ENCODE measurements around the gene MAPKAP1. TPM values are rescaled to one million over a fixed set of nuclear protein-coding genes. Genes with fewer than 3 reads are reported as not detected.

MAPKAP1 gene
- total and polyA plus RNA-seq, 2 of the 13 experiments (the other 11 are each of a cell fraction or from before 2014, with no cell fraction given): 45.0 to 64.3 TPM

DNA sequence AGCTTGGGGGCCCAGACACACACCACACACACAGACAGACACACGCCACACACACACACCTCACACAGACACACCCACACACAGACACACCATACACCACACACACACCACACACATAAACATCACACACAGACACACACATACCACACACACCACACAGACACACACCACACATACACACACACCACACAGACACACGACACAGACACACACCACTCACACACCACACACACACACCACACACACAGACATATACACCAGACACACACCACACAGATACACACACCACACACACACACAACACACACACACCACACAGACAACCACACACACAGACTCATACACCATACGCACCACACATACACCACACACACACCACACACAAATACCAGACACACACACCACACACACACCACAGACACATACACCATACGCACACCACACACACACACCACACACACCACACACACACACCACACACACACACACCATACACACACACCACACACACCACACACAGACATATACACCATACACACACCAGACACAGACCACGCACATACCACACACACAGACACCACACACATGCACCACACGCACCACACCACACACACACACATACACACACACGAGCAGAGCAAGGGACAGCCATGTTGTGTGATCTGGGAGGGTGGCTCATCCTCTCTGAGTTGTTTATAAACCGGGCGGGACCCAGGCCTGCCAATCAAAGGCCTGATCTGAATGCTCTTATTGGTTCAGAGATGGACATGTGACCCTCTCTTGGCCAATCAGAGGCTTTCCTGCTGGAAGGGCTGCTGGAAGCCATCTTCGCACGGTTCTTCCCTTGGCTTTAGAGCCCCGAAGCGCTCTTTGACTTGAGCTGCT is 297.1 kb downstream of the MAPKAP1 start (continued):
- TF ChIP-seq, protein P1, sequence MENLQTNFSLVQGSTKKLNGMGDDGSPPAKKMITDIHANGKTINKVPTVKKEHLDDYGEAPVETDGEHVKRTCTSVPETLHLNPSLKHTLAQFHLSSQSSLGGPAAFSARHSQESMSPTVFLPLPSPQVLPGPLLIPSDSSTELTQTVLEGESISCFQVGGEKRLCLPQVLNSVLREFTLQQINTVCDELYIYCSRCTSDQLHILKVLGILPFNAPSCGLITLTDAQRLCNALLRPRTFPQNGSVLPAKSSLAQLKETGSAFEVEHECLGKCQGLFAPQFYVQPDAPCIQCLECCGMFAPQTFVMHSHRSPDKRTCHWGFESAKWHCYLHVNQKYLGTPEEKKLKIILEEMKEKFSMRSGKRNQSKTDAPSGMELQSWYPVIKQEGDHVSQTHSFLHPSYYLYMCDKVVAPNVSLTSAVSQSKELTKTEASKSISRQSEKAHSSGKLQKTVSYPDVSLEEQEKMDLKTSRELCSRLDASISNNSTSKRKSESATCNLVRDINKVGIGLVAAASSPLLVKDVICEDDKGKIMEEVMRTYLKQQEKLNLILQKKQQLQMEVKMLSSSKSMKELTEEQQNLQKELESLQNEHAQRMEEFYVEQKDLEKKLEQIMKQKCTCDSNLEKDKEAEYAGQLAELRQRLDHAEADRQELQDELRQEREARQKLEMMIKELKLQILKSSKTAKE (CRISPR knock-in tag; IDR thresholded peaks at IDR 0.05; ENCODE audit: borderline replicate concordance): no peak; the same call in 1 of the 2 replicates
- TF ChIP-seq, protein P2, sequence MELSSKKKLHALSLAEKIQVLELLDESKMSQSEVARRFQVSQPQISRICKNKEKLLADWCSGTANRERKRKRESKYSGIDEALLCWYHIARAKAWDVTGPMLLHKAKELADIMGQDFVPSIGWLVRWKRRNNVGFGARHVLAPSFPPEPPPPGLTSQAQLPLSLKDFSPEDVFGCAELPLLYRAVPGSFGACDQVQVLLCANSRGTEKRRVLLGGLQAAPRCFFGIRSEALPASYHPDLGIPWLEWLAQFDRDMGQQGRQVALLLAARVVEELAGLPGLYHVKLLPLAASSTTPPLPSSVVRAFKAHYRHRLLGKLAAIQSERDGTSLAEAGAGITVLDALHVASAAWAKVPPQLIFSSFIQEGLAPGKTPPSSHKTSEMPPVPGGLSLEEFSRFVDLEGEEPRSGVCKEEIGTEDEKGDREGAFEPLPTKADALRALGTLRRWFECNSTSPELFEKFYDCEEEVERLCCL (CRISPR knock-in tag; IDR thresholded peaks at IDR 0.05; ENCODE audit: borderline replicate concordance): no peak
- TF ChIP-seq, protein P3, sequence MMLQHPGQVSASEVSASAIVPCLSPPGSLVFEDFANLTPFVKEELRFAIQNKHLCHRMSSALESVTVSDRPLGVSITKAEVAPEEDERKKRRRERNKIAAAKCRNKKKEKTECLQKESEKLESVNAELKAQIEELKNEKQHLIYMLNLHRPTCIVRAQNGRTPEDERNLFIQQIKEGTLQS (CRISPR knock-in tag; IDR thresholded peaks at IDR 0.05): no peak
- TF ChIP-seq MBNL3 (CRISPR knock-in tag; conservative IDR thresholded peaks at IDR 0.05): no peak
- TF ChIP-seq, protein P4, sequence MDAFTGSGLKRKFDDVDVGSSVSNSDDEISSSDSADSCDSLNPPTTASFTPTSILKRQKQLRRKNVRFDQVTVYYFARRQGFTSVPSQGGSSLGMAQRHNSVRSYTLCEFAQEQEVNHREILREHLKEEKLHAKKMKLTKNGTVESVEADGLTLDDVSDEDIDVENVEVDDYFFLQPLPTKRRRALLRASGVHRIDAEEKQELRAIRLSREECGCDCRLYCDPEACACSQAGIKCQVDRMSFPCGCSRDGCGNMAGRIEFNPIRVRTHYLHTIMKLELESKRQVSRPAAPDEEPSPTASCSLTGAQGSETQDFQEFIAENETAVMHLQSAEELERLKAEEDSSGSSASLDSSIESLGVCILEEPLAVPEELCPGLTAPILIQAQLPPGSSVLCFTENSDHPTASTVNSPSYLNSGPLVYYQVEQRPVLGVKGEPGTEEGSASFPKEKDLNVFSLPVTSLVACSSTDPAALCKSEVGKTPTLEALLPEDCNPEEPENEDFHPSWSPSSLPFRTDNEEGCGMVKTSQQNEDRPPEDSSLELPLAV (CRISPR knock-in tag; conservative IDR thresholded peaks at IDR 0.05; ENCODE audit: low read depth): no peak
- no peak for TF ChIP-seq NR2F6 (IDR thresholded peaks at IDR 0.05)
- no peak for TF ChIP-seq NR2F6 (CRISPR knock-in tag; IDR thresholded peaks at IDR 0.05)
- TF ChIP-seq, protein P5, sequence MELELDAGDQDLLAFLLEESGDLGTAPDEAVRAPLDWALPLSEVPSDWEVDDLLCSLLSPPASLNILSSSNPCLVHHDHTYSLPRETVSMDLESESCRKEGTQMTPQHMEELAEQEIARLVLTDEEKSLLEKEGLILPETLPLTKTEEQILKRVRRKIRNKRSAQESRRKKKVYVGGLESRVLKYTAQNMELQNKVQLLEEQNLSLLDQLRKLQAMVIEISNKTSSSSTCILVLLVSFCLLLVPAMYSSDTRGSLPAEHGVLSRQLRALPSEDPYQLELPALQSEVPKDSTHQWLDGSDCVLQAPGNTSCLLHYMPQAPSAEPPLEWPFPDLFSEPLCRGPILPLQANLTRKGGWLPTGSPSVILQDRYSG (CRISPR knock-in tag; IDR thresholded peaks at IDR 0.05): no peak
- TF ChIP-seq RBFOX2 (IDR thresholded peaks at IDR 0.05; ENCODE audit: low read depth, low read length): no peak

Data from HepG2 (cell line).